PC-9 (cell line): ENCODE data around the gene CTTNBP2. TPM values are rescaled to one million over a fixed set of nuclear protein-coding genes. Genes with fewer than 3 reads are reported as not detected.

ENCODE experiments used
- BruUV-seq: library from RNA; stranded (reverse); fragments of 400-500 nt; replicated peaks from 2 replicates; lab custom pipeline; 2021; lab: Mats Ljungman, UMichigan
- CTCF ChIA-PET: fragments of 300-600 bp; sonication (Branson Sonifier 250); formaldehyde crosslinking; loops from one replicate; lab custom pipeline; 2022; ENCODE audit warnings: antibody characterized with exemption; lab: Charles Lee
- POLR2A ChIA-PET: fragments of 300-600 bp; sonication (Branson Sonifier 250); formaldehyde crosslinking; loops from one replicate; lab custom pipeline; 2022; ENCODE audit warnings: antibody characterized with exemption; ENCODE audit not compliant: unreplicated experiment; lab: Charles Lee
- DNase-seq, 2 experiments: peaks; one replicate each; pipeline versions ENCODE4 v3.0.0 to v3.0.0-alpha.2; 2015 to 2022; ENCODE audit warnings: mixed read lengths in 1 of 2
- H2AFZ ChIP-seq: fragments of 200-600 bp; sonication (generic); 2 replicates; pipeline ENCODE4 v1.8.1; 2017; ENCODE audit warnings: antibody characterized with exemption
- H3F3A ChIP-seq: fragments of 200-600 bp; sonication (generic); 2 replicates; pipeline ENCODE4 v1.8.1; 2017; ENCODE audit warnings: antibody characterized with exemption, mild to moderate bottlenecking, low read depth; ENCODE audit not compliant: insufficient read depth
- H3K27ac ChIP-seq: fragments of 200-600 bp; sonication (generic); 2 replicates; pipeline ENCODE4 v1.6.1; 2016; ENCODE audit warnings: mixed run types
- H3K27me3 ChIP-seq: fragments of 200-600 bp; sonication (generic); 2 replicates; pipeline ENCODE4 v1.6.1; 2016; ENCODE audit warnings: low read depth, mixed run types; ENCODE audit not compliant: insufficient read depth
- H3K36me3 ChIP-seq: fragments of 200-600 bp; sonication (generic); 2 replicates; pipeline ENCODE4 v1.6.1; 2016; ENCODE audit warnings: low read depth, mixed run types
- H3K4me1 ChIP-seq: fragments of 200-600 bp; sonication (generic); replicated peaks from 2 replicates; pipeline ENCODE4 v1.6.1; 2016; ENCODE audit warnings: mixed run types; ENCODE audit not compliant: insufficient read depth
- H3K4me2 ChIP-seq: fragments of 200-600 bp; sonication (generic); 2 replicates; pipeline ENCODE4 v1.6.1; 2017; ENCODE audit warnings: mixed run types
- H3K4me3 ChIP-seq: fragments of 200-600 bp; sonication (generic); 2 replicates; pipeline ENCODE4 v1.6.1; 2016; ENCODE audit warnings: mixed run types
- H3K79me2 ChIP-seq: fragments of 200-600 bp; sonication (generic); 2 replicates; pipeline ENCODE4 v1.6.1; 2017; ENCODE audit warnings: low read depth, mixed run types
- H3K9me2 ChIP-seq: fragments of 200-600 bp; sonication (generic); 2 replicates; pipeline ENCODE4 v1.8.1; 2017; ENCODE audit warnings: mild to moderate bottlenecking; ENCODE audit not compliant: insufficient read depth
- H3K9me3 ChIP-seq: fragments of 200-600 bp; sonication (generic); 2 replicates; pipeline ENCODE4 v1.8.1; 2016; ENCODE audit warnings: low read depth; ENCODE audit not compliant: insufficient read depth
- H4K20me1 ChIP-seq: fragments of 200-600 bp; sonication (generic); 2 replicates; pipeline ENCODE4 v1.8.1; 2017; ENCODE audit not compliant: insufficient read depth
- CTCF ChIP-seq: fragments of 200-600 bp; sonication (generic); conservative IDR thresholded peaks from 2 replicates; pipeline ENCODE4 v1.6.1; 2017; ENCODE audit warnings: mixed run types, antibody characterized with exemption, mild to moderate bottlenecking, moderate library complexity
- EZH2 ChIP-seq: fragments of 200-600 bp; sonication (generic); IDR thresholded peaks from 2 replicates; pipeline ENCODE4 v1.8.0; 2017; ENCODE audit warnings: antibody characterized with exemption, low read depth
- intact Hi-C: fragments of 100-400 bp; cut with micrococcal nuclease; formaldehyde crosslinking; loops from one replicate; pipeline ENCODE4 v1.10.0; 2022; ENCODE audit not compliant: unreplicated experiment
- total RNA-seq: library from RNA; stranded (reverse); gene quantifications from 2 replicates; pipeline ENCODE4 v1.2.3, GENCODE V29; 2021

Gene CTTNBP2
- total RNA-seq, 1 experiment from 2014 or later = not detected

DNA sequence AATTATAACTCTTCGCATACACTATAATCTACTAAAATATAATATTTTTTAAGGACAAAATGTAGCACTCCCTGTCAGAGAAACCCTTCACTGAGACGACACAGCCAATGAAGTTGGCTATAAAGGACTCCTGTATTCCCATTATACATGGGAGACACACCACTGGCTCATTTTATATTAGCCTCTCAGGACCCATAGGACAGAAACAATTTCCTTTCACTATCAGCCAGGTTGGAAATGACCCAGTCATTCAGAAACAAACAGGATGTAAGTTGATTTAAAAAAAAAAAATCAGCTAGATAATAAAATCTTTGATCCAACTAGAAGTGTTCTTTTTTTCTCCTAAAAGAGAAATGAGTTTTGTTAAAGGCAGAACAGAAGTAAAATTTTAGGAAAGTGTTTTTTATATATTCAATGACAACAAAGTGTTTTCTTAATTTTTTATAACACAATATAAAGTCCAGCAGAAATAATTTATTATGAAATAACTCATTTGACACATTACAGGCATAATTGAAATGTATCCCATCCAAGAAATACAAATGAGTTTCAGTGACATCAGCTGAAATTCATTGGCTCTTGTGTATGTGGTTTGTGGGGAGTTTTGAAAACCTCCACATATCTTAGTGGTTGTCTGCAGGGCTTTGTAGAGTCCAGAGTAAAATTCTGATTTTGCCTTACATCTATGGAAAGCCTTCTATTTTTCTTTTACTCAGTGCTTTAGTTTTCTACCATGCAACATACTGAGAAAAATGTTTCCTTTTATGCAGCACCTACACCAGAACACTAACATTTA is 64.1 kb downstream of the CTTNBP2 start:
- DNase-seq = no peak
- H3K27ac ChIP-seq = no peak overlapping the region
- H3K36me3 ChIP-seq = no peaks in the 10 kb centered on the region
- no peak overlapping the region for H2AFZ ChIP-seq
- no TSS peak for BruUV-seq
- intact Hi-C loops = no loop called here
- H3K79me2 ChIP-seq = no peaks in the 10 kb centered on the region
- H3K4me1 ChIP-seq = no peaks in the 10 kb centered on the region
- no peaks in the 10 kb centered on the region for H3F3A ChIP-seq
- no peaks in the 10 kb centered on the region for H3K9me2 ChIP-seq
- H3K27me3 ChIP-seq = no peaks in the 10 kb centered on the region
- CTCF ChIA-PET = interaction anchor here (0.7 kb wide), 1 partner anchor 351 kb away, joined by 5 read pairs; no protein-coding TSS in a partner anchor
- no peak overlapping the region for H3K4me3 ChIP-seq
- no peaks in the 10 kb centered on the region for H3K9me3 ChIP-seq
- TF ChIP-seq EZH2 = no peak
- TF ChIP-seq CTCF = no peak
- H3K4me2 ChIP-seq = no peak overlapping the region
- no peaks in the 10 kb centered on the region for H4K20me1 ChIP-seq
- POLR2A ChIA-PET = interaction anchor here (0.6 kb wide), 1 partner anchor 69 kb away, joined by 3 read pairs; no protein-coding TSS in a partner anchor

GRCh38 chr7:117808341-117808757 is 64.9 kb downstream of the CTTNBP2 start:
- no peaks in the 10 kb centered on the region for H3K4me1 ChIP-seq
- no peak overlapping the region for H3K4me3 ChIP-seq
- H3K79me2 ChIP-seq = no peaks in the 10 kb centered on the region
- ChIA-PET CTCF (interaction anchor here (0.5 kb wide), 1 partner anchor 15 kb away, joined by 3 read pairs; no protein-coding TSS in a partner anchor), POLR2A (interaction anchor here (0.6 kb wide), 1 partner anchor 68 kb away, joined by 3 read pairs; no protein-coding TSS in a partner anchor)
- H3K9me3 ChIP-seq = no peaks in the 10 kb centered on the region
- H3K27me3 ChIP-seq = no peaks in the 10 kb centered on the region
- H3K27ac ChIP-seq = no peak overlapping the region
- BruUV-seq = no TSS peak
- H4K20me1 ChIP-seq = no peaks in the 10 kb centered on the region
- TF ChIP-seq EZH2 (no peak), CTCF (no peak)
- H3K9me2 ChIP-seq = no peaks in the 10 kb centered on the region
- intact Hi-C loops = no loop called here
- DNase-seq = no peak
- no peaks in the 10 kb centered on the region for H3K36me3 ChIP-seq
- H3F3A ChIP-seq = no peaks in the 10 kb centered on the region
- H3K4me2 ChIP-seq = no peak overlapping the region
- no peak overlapping the region for H2AFZ ChIP-seq

DNA sequence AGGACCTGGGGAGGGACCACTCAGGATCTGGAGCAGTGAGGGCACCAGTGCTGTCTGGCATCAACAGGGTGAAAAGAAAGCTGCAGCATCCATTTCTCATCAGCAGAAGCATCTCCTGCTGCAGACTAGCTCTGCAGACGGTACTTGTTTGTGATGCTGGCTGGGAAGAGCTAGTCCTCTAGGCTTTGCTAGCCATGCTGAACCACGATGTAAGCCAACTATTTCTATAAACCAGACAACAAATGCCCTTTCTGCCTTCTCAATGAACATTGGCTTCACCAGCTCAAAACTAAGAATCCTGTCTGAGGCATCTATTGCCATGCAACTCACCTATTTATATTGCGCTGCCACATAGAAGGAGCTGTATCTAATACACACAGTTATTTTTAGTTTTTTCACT is 65.6 kb downstream of the CTTNBP2 start:
- Histone ChIP-seq H3K4me2 (no peak overlapping the region), H3K36me3 (no peaks in the 10 kb centered on the region), H3K79me2 (no peaks in the 10 kb centered on the region), H3F3A (no peaks in the 10 kb centered on the region), H3K27me3 (no peaks in the 10 kb centered on the region), H3K9me3 (no peaks in the 10 kb centered on the region), H3K4me1 (no peaks in the 10 kb centered on the region), H2AFZ (no peak overlapping the region), H4K20me1 (no peaks in the 10 kb centered on the region), H3K4me3 (no peak overlapping the region), H3K27ac (no peak overlapping the region), H3K9me2 (no peaks in the 10 kb centered on the region)
- no TSS peak for BruUV-seq
- no peak for DNase-seq
- ChIA-PET POLR2A (no interaction called here), CTCF (interaction anchor here (0.5 kb wide), 1 partner anchor 15 kb away, joined by 3 read pairs; no protein-coding TSS in a partner anchor)
- intact Hi-C loops = no loop called here
- TF ChIP-seq CTCF (no peak), EZH2 (no peak)
